GM12878 (cell line): Measurements from ENCODE around the gene PSMB3. TPM values are rescaled to one million over a fixed set of nuclear protein-coding genes. Genes with fewer than 3 reads are reported as not detected.

Source experiments
- ATAC-seq: fragments of 200-7000 bp; cut with Tn5 transposase; 3 replicates; pipeline ENCODE4 v1.9.1; 2020; ENCODE audit warnings: mild to moderate bottlenecking, moderate library complexity
- BruUV-seq: library from RNA; stranded (reverse); fragments of 400-500 nt; replicated peaks from 2 replicates; lab custom pipeline; 2021; lab: Mats Ljungman, UMichigan
- CTCF ChIA-PET: fragments of 300-600 bp; sonication (Branson Sonifier 250); formaldehyde crosslinking; extraction: SDS; loops from one replicate; lab custom pipeline; 2021; ENCODE audit warnings: inconsistent platforms; lab: Yijun Ruan, JAX
- POLR2A ChIA-PET: fragments of 350-600 bp; formaldehyde crosslinking; extraction: SDS; loops from one replicate; lab custom pipeline; 2021; ENCODE audit warnings: inconsistent platforms; lab: Charles Lee
- RAD21 ChIA-PET: fragments of 300-600 bp; sonication (Branson Sonifier 250); formaldehyde crosslinking; loops from one replicate; lab custom pipeline; 2023; ENCODE audit warnings: antibody characterized with exemption; ENCODE audit not compliant: unreplicated experiment; lab: Charles Lee
- SMC1A ChIA-PET: fragments of 300-600 bp; sonication (Branson Sonifier 250); formaldehyde crosslinking; loops from one replicate; lab custom pipeline; 2023; ENCODE audit not compliant: unreplicated experiment, uncharacterized antibody; lab: Charles Lee
- DNase-seq: peaks from one replicate; pipeline ENCODE4 v3.0.0-alpha.2; 2011; ENCODE audit warnings: low read depth, low spot score
- FAIRE-seq: peaks from 3 replicates; lab custom pipeline; 2011; peaks lifted over from hg19 to GRCh38; lab: Jason Lieb, UNC
- H2AFZ ChIP-seq: 2 replicates; pipeline ENCODE4 v1.6.0; 2011; ENCODE audit warnings: low read depth, low read length, control low read depth; ENCODE audit not compliant: control insufficient read depth
- H3K27ac ChIP-seq: 2 replicates; pipeline ENCODE4 v1.5.1; 2011; ENCODE audit warnings: control low read depth; ENCODE audit not compliant: control insufficient read depth, insufficient read depth
- H3K27me3 ChIP-seq, 2 experiments: replicated peaks in 1 of 2; 2 replicates each; pipeline versions ENCODE4 v1.6.0 to v1.6.1; 2011; ENCODE audit warnings: low read length in 1 of 2; ENCODE audit not compliant: control insufficient read depth in 2 of 2, insufficient read depth in 2 of 2
- H3K36me3 ChIP-seq, 2 experiments: 2 replicates each; pipeline ENCODE4 v1.5.1; 2011; ENCODE audit warnings: low read length in 1 of 2; ENCODE audit not compliant: control insufficient read depth in 2 of 2, insufficient read depth in 2 of 2
- H3K4me1 ChIP-seq: 2 replicates; pipeline ENCODE4 v1.6.1; 2011; ENCODE audit warnings: mild to moderate bottlenecking, low read length, moderate library complexity, mixed read lengths; ENCODE audit not compliant: control insufficient read depth, insufficient read depth
- H3K4me2 ChIP-seq: 2 replicates; pipeline ENCODE4 v1.6.0; 2011; ENCODE audit warnings: control low read depth; ENCODE audit not compliant: control insufficient read depth, insufficient read depth
- H3K4me3 ChIP-seq: fragments of 200-600 bp; sonication (generic); 2 replicates; pipeline ENCODE4 v1.5.1; 2016
- H3K79me2 ChIP-seq: 2 replicates; pipeline ENCODE4 v1.6.0; 2011; ENCODE audit warnings: low read length; ENCODE audit not compliant: control insufficient read depth, insufficient read depth
- H3K9ac ChIP-seq: 2 replicates; pipeline ENCODE4 v1.8.0; 2011; ENCODE audit warnings: low read length, control low read depth, mixed read lengths; ENCODE audit not compliant: control insufficient read depth, insufficient read depth
- H3K9me3 ChIP-seq: replicated peaks from 3 replicates; pipeline ENCODE4 v1.5.1; 2011; ENCODE audit warnings: mild to moderate bottlenecking, low read length; ENCODE audit not compliant: control insufficient read depth, insufficient read depth
- H4K20me1 ChIP-seq: 2 replicates; pipeline ENCODE4 v1.6.0; 2011; ENCODE audit not compliant: control insufficient read depth, insufficient read depth
- CUX1 ChIP-seq: IDR thresholded peaks from 2 replicates; pipeline ENCODE4 v1.6.1; 2012; ENCODE audit warnings: improper control_type of control experiment, low read depth, low read length; ENCODE audit not compliant: insufficient replicate concordance
- NR2C1 ChIP-seq: fragments of 450-650 bp; IDR thresholded peaks from 2 replicates; pipeline ENCODE4 v1.6.1; 2017; ENCODE audit warnings: antibody characterized with exemption, mild to moderate bottlenecking, moderate library complexity
- WGBS: methylation state at CpG from one replicate; pipeline ENCODE4 v1.1.6; 2016; ENCODE audit warnings: low lambda C conversion rate; ENCODE audit not compliant: insufficient replicate concordance, insufficient coverage; ENCODE audit errors: missing lambda C conversion rate; 5-methylcytosine and 5-hydroxymethylcytosine counted together
- in situ Hi-C: fragments of 300-500 bp; cut with MboI; formaldehyde crosslinking; loops from 9 replicates; pipeline ENCODE4 v1.14.3; 2018; ENCODE audit warnings: mixed read lengths
- intact Hi-C: fragments of 100-400 bp; cut with micrococcal nuclease; formaldehyde crosslinking; loops from one replicate; pipeline ENCODE4 v1.14.2; 2022; ENCODE audit not compliant: unreplicated experiment
- polyA plus RNA-seq, 11 experiments: library from polyadenylated mRNA; depleted of rRNA in 4 of 11; unstranded in 6 of 11; stranded (reverse) in 5 of 11; fragments of >200 nt; fragmentation: Nextera tagmentation in 4 of 11; fragmentation: Illumina TruSeq in 1 of 11; extraction: Ambion mirVana in 4 of 11; extraction: Trizol in 1 of 11; gene quantifications; 1 replicate in 1 of 11; 2 replicates in 10 of 11; pipeline versions ENCODE4 v1.2.1 to v1.2.3, GENCODE V29; 2011 to 2016; ENCODE audit warnings: inconsistent platforms in 2 of 11, missing spikeins in 2 of 11, low read depth in 1 of 11
- total RNA-seq, 4 experiments: library from RNA; depleted of rRNA in 3 of 4; stranded (reverse); fragments of >200 nt in 3 of 4; fragmentation: Illumina TruSeq in 1 of 4; extraction: Trizol in 1 of 4; gene quantifications; 2 replicates each; pipeline versions ENCODE4 v1.2.1 to v1.2.3, GENCODE V29; 2013 to 2021

Gene PSMB3
- total and polyA plus RNA-seq, 10 of the 15 experiments (the other 5 are each of a cell fraction or from before 2014, with no cell fraction given): 300 to 2,130 (median 490) TPM

DNA sequence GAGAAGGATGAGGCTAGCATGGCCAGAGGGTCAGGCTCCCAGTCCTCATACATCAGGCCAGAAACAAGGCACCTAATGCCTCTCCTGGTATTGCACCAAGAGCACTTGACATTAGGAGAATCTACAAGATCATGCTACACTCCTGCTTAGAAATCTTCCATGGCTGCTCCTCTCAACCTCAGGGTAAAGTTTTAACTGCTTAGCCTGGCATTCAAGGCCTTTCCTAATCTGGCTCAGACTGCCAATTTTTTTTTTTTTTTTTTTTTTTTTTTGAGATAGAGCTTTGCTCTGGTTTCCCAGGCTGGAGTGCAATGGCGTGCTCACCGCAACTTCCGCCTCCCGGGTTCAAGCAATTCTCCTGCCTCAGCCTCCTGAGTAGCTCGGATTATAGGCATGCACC is 38.6 kb downstream of the PSMB3 start:
- Histone ChIP-seq H3K9ac (no peak overlapping the region), H3K27ac (no peak overlapping the region), H3K4me3 (no peak overlapping the region), H3K27me3 (no peaks in the 10 kb centered on the region), H2AFZ (no peak overlapping the region), H4K20me1 (no peaks in the 10 kb centered on the region)
- RAD21 ChIA-PET: no interaction called here
- WGBS: 92% methylated on average over 5 of the region's 5 CpGs
- in situ Hi-C loops: no loop called here
- CTCF ChIA-PET: no interaction called here
- DNase-seq: no peak
- no peak for FAIRE-seq
- no peak for TF ChIP-seq CUX1
- TF ChIP-seq NR2C1: no peak
- TF ChIP-seq, all 136 proteins: peak for 0
- intact Hi-C loops: no loop called here
- peaks cover 6% of the 10 kb centered on the region for H3K79me2 ChIP-seq
- no peak for ATAC-seq
- H3K36me3 ChIP-seq: peaks cover 4% of the 10 kb centered on the region in 2 experiments; a peak in 2 of 4 replicates
- ChIA-PET POLR2A (no interaction called here), SMC1A (no interaction called here)
- H3K4me1 ChIP-seq: no peaks in the 10 kb centered on the region; the same call in 1 of the 2 replicates
- BruUV-seq: no TSS peak
- no peak overlapping the region for H3K4me2 ChIP-seq
- H3K9me3 ChIP-seq: no peaks in the 10 kb centered on the region
